Esophagus squamous epithelium (tissue), 4 donors: Measurements from ENCODE around the gene KCNQ1.

Experiments
- CTCF ChIP-seq, 6 experiments: fragments of 450-650 bp in 4 of 6; fragments of 200-600 bp in 2 of 6; sonication (generic) in 2 of 6; IDR thresholded peaks; one replicate each; pipeline ENCODE4 v1.5.1; 2016 to 2019; ENCODE audit warnings: antibody characterized with exemption in 6 of 6, mild to moderate bottlenecking in 4 of 6, moderate library complexity in 4 of 6
- POLR2A ChIP-seq, 4 donors: fragments of 450-650 bp; IDR thresholded peaks; one replicate each; pipeline ENCODE4 v1.6.1; 2017; ENCODE audit warnings: antibody characterized with exemption in 4 of 4, mild to moderate bottlenecking in 4 of 4, moderate library complexity in 3 of 4

GRCh38 chr11:2541881-2542361, 97.1 kb downstream of the KCNQ1 start:
- TF ChIP-seq POLR2A (IDR thresholded peaks at IDR 0.05), result no peak
- TF ChIP-seq CTCF (IDR thresholded peaks at IDR 0.05), result no peak
